Measurements from ENCODE around the gene NEAT1.

- peak; percentile 52; the same call in 1 of the 2 replicates for TF ChIP-seq POLR2A (IDR thresholded peaks at IDR 0.05; ENCODE audit: low read depth, low read length)
- TF ChIP-seq POLR2AphosphoS5 (IDR thresholded peaks at IDR 0.05; ENCODE audit: low read depth, low read length) = no peak
- no peak for TF ChIP-seq TAF1 (IDR thresholded peaks at IDR 0.05; ENCODE audit: low read depth, low read length)
These were observed 6.0 kb downstream of the NEAT1 start for GRCh38 chr11:65428578-65429067.

Data from GM12891 (cell line).